Activated T-helper 9 cell treated with anti-CD3 and anti-CD28 coated beads, Interleukin-2, amount 50 U/mL, for 16 hours (primary cell): ENCODE measurements around the gene LYG1.
A peak's percentile ranks its signal among the peaks of the same experiment; 100 is the strongest.
"Not testable (repeated sequence)": the region's sequence is repeated elsewhere in the genome, so short reads cannot be mapped to it uniquely, and the experiment has no call there.

ENCODE experiments used
- DNase-seq: peaks from one replicate; pipeline ENCODE4 v3.0.0-alpha.2; 2020; ENCODE audit warnings: low read depth

Gene LYG1

DNA sequence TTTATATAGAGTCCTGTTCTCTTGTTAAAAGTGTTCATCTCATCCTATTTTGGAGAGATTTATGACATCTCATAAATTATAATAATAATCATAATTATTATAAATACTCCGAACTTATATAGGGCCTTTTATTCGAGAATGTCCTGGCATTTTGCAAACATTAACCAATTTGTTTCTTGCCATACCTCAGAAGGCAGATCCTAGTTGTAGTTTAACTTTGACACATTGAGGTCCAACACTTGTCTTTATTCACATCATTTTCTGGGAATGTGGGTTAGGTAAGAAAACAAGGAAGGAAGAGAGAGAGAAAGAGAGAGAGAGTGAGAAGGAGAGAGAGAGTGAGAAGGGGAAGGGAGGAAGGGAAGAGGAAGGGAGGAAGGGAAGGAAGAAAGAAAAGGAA lies at the start of gene LYG1:
LYG1 (minus strand) TSS at position 101 of the 400 bp plus-strand sequence. CDS start 5,527 bp downstream, outside the sequence.
- DNase-seq: not testable (repeated sequence)

DNA sequence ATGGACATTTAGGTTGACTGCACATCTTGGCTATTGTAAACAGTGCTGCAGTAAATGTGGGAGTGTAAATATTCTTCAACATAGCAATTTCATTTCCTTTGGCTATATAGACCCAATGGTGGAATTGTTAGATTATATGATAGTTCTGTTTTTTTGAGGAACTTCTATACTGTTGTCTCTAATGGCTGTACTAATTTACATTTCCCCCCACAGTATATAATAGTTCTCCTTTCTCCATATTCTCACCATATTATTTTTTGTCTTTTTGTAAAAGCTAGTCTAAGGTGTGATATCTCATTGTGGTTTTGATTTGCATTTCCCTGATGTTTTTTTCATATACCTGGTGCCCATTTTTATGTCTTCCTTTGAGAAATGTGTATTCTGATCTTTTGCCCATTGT lies 49.2 kb upstream of the LYG1 start:
- no peak for DNase-seq

- no peak for DNase-seq
Measured at GRCh38 chr2:99348173-99348572, 47.2 kb upstream of the LYG1 start.

DNA sequence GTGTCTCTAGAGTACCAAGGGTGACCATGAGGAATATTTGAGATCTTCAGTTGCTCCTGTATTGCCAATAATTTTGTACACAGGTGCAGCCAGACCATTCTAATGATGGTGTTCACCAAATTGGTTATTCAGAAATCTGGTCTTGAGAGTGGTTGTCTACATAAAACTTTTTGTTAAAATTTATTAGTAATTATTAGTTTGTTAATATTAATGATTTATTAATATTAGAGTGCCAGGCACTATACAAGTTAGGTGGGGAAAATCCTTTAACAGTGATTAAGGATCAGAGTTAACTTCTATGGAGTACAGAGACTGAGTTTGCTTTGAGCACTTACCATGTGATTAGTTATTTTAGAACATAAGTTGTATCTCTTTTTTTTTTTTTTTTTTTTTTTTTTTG lies 45.2 kb upstream of the LYG1 start:
- no peak for DNase-seq

GRCh38 chr2:99345446-99345845 lies 44.4 kb upstream of the LYG1 start:
- not testable (repeated sequence) for DNase-seq

DNA sequence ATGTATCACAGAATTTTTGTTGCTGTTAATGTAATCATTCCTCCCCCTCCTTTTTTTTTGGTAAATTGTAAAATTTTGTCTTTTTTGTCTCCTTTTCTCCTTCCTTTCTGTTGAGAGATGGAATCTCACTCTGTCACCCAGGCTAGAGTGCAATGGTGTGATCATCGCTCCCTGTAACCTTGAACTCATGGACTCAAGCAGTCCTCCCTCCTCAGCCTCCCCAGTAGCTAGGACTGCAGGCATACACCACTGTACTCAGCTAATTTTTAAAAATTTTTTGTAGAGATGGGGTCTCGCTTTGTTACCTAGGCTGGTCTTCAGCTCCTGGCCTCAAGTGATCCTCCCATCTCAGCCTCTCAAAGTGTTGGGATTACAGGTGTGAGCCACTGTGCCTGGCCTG lies 41.5 kb upstream of the LYG1 start:
- no peak for DNase-seq

- no peak for DNase-seq
Measured at GRCh38 chr2:99340669-99341236, 39.8 kb upstream of the LYG1 start.

DNA sequence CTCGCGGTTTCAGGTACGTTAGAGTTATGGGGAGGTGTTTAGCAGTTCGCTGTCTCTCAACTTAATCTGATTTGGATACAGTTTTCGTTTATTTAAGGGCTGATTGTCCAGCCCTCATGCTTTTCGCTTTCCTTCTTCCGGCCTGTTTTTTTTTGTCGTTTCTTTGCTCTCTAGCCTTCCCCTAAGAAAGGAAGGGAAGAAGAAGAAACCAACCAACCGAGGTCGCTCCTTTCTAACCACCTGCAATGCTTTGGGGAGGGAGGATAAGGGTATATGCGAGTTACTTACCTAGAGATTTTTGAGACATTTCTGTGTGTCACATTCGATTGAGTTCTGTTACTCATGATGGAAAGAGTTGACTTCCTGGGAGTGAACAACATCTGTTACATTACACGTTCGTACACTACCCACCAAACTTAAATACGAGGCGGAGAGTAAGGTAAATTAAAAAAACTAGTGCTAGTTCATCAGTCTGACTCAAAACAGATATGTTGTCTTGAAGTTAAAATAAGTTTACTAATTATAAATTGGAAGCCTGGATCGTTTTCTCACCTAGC lies 37.1 kb upstream of the LYG1 start:
- DNase-seq: no peak

DNA sequence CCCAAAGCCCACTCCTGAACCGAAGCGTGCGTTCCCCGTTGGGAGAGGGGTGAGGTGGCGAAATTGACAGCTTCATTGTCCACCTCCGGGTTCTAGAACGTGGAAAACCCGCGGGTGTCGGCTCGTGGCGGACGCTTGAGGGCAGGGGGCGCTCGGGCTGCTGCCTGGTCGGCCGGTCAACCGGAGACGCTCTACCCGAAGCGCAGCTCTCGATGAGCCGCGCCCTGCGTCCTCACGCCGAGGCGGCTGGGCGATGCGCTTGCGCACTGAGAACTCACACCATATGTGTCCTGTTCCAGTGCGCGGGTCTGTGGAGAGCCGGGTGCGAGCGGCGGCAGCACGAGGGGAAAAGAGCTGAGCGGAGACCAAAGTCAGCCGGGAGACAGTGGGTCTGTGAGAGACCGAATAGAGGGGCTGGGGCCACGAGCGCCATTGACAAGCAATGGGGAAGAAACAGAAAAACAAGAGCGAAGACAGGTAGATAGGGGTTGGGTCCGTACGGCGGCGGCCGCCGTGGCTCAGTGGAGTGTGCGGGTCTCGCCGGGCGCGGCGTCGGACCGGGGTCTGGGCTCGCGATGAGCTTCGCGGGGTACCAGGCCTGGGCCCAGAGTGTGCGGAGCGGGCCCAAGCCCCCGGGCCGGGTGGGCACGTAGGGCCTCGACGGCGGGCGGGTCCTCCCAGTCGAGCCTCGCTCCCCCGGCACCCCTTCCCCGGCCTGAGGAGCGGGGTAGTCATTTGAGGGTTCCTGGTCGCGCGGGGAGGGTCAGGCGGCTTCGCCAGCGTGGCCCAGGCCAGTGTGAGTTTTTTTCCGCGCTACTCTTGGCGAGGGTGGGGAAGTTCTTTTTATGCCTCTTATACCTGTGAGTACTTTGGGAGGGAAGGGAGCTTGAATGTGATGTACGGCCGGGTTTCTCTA lies 36.4 kb upstream of the LYG1 start, which contains the start of gene EIF5B:
EIF5B (plus strand) TSS at position 277 of the 916 bp plus-strand sequence; CDS start at position 443, 166 bp downstream.
- peak; percentile 92 for DNase-seq

DNA sequence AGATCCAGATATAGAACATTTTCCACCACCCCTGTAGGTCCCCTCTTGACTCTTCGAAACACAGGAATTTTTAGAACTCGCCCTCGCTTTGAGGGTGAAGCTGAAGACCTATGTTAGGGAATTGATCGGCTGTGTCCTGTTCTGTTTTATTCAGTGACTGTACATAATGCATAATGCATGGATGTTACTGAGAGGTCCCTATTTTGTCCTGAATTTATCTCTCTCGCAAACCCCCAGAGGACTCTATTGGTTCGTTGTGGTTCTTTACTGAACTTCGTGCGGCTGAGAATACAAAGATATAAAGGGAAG lies 35.8 kb upstream of the LYG1 start:
- no peak for DNase-seq

- peak; percentile 97 for DNase-seq
Measured at GRCh38 chr2:99335911-99336803, 35.2 kb upstream of the LYG1 start, which contains the start of gene TXNDC9. Gene TXNDC9, minus strand, starts transcription at chr2:99336333. Its CDS starts 3,123 bp downstream, at chr2:99333210.

GRCh38 chr2:99325384-99325783 lies 24.4 kb upstream of the LYG1 start:
- DNase-seq: no peak

DNA sequence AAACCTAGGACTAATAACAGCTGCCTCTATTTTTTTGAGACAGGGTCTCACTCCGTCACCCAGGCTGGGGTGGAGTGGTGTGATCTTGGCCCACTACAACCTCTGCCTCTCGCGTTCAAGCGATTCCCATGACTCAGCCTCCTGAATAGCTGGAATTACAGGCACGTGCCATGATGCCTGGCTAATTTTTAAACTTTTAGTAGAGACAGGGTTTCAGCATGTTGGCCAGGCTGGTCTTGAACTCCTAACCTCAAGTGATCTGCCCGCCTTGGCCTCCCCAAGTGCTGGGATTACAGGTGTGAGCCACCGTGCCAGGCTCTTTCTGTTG lies 16.8 kb upstream of the LYG1 start:
- DNase-seq: not testable (repeated sequence)

GRCh38 chr2:99317161-99317872 lies 16.3 kb upstream of the LYG1 start:
- DNase-seq: no peak

DNA sequence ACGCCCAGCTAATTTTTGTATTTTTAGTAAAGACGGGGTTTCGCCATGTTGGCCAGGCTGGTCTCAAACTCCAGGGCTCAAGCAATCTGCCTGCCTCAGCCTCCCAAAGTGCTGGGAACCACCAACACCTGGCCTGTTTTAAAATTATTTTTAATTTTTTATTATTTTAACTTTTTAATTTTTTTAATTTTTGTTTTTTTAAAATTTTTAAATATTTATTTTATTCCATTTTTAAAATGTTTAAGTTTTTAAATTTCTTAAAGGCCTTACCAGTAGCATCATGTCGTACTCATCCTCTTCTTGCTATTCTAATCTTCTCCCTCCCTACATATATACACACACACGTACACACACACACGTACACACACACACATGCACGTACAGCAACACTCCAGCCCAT lies 1.4 kb downstream of the LYG1 start:
- no peak for DNase-seq

DNA sequence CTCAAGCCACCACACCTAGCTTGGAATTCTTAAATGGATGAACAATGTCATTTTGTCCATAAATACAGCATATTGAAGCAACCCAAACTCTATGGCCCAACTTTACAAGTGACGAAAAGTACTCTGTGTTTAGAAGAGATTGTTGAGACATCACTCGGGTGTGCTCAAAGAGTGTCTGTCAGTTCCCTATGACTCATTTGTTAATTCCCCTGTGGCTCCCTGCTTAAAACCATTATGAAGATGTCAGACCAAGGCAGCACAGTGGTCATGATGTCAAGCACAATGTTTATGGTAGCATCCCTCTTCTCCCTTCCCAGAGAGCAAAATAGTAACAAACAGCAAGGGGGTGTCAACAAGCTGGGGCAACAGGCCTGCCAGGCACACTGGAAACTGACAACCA lies 3.0 kb downstream of the LYG1 start:
- no peak for DNase-seq

DNA sequence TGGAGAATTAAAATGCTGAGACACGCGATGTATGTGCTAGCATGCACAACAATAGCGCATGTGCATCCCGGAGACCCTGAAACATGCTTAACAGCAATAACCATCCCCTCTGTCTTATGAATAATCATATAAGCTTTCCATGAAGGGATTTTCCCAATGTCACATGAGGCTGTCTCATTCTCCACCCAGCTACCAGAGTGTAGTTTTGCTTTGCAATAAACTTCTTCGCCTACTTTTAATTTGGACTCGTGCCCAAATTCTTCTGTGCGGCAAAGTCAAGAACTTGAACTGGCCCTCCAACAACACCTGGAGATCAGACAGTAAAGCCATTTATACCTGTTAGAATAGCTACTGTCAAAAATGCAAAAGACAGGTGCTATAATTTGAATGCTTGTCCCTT lies 15.5 kb downstream of the LYG1 start:
- no peak for DNase-seq

GRCh38 chr2:99279969-99280695 lies 20.9 kb downstream of the LYG1 start:
- no peak for DNase-seq

- no peak for DNase-seq
Measured at GRCh38 chr2:99278793-99279291, 22.2 kb downstream of the LYG1 start.

- not testable (repeated sequence) for DNase-seq
Measured at GRCh38 chr2:99278195-99278765, 22.7 kb downstream of the LYG1 start.
